OCI-LY7 (cell line): ENCODE measurements around the gene GSG1L.

Source experiments
- EZH2phosphoT487 ChIP-seq: fragments of 200-600 bp; sonication (generic); IDR thresholded peaks from 2 replicates; pipeline ENCODE4 v1.6.1; 2018; ENCODE audit warnings: low read depth, borderline replicate concordance, mild to moderate bottlenecking, mixed run types, antibody characterized with exemption, low read length, moderate library complexity, mixed read lengths
- TF ChIP-seq, protein P1 (sequence below): fragments of 200-600 bp; sonication (generic); conservative IDR thresholded peaks from 2 replicates; pipeline ENCODE4 v1.5.1; 2014; ENCODE audit warnings: mild to moderate bottlenecking, antibody characterized with exemption, low read length, moderate library complexity, mixed read lengths

DNA sequence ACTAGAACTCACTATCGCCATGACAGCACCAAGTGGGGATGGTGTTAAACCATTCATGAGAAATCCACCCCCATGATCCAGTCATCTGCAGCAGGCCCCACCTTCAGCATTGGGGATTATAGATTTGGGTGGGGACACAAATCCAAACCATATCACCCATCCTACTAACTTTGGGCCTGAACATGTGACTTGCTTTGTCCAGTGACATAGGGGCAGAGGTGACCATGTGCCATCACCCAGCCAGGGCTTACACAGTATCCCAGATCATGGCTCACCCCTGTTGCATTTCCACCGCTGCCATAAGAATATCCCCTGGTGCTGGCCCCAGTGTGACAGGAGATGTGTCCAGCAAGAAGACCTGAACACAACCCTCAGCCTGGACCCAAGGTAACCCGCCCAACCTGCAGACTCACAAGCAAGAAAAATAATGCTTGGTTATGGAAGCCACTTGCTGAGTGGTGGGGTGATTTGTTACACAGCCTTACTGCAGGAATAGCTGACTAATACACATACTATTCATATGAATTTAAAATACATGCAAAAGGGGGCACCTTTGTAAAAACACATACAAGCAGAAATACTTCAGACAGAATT is 130.9 kb downstream of the GSG1L start:
- TF ChIP-seq, protein P1, sequence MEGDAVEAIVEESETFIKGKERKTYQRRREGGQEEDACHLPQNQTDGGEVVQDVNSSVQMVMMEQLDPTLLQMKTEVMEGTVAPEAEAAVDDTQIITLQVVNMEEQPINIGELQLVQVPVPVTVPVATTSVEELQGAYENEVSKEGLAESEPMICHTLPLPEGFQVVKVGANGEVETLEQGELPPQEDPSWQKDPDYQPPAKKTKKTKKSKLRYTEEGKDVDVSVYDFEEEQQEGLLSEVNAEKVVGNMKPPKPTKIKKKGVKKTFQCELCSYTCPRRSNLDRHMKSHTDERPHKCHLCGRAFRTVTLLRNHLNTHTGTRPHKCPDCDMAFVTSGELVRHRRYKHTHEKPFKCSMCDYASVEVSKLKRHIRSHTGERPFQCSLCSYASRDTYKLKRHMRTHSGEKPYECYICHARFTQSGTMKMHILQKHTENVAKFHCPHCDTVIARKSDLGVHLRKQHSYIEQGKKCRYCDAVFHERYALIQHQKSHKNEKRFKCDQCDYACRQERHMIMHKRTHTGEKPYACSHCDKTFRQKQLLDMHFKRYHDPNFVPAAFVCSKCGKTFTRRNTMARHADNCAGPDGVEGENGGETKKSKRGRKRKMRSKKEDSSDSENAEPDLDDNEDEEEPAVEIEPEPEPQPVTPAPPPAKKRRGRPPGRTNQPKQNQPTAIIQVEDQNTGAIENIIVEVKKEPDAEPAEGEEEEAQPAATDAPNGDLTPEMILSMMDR: no peak
- no peak for TF ChIP-seq EZH2phosphoT487
